ENCODE data around the gene PPM1B. TPM values are rescaled to one million over a fixed set of nuclear protein-coding genes. Genes with fewer than 3 reads are reported as not detected.

The PPM1B gene
- total and polyA plus RNA-seq, 2 experiments from 2014 or later, result 17.4 to 19.7 TPM

GRCh38 chr2:44192646-44193045, 24.0 kb downstream of the PPM1B start:
- Histone ChIP-seq H3K79me2 (ENCODE audit: insufficient read depth) (peaks cover 93% of the 10 kb centered on the region), H2AFZ (no peak overlapping the region), H3K27me3 (replicated peaks; ENCODE audit: insufficient read depth) (no peaks in the 10 kb centered on the region), H4K20me1 (ENCODE audit: insufficient read depth) (no peaks in the 10 kb centered on the region; the same call in 1 of the 2 replicates), H3K4me2 (ENCODE audit: unreplicated experiment) (no peak overlapping the region), H3K4me3 (no peak overlapping the region), H3K9me2 (ENCODE audit: insufficient read depth) (no peaks in the 10 kb centered on the region), H3K9ac (no peak overlapping the region), H3K36me3 (ENCODE audit: low read depth) (no peaks in the 10 kb centered on the region), H3K4me1 (ENCODE audit: insufficient read depth) (no peaks in the 10 kb centered on the region), H3K27ac (no peak overlapping the region), H3K9me3 (ENCODE audit: low read depth) (no peaks in the 10 kb centered on the region), H3F3A (ENCODE audit: insufficient read depth) (no peaks in the 10 kb centered on the region)
- 95 to 100% methylated on average over 1 of the region's 1 CpG for WGBS, 2 experiments (ENCODE audit: low coverage in 1 of 2, low lambda C conversion rate in 2 of 2, missing lambda C conversion rate in 2 of 2)
- TF ChIP-seq EZH2 (IDR thresholded peaks at IDR 0.05; ENCODE audit: insufficient read depth, poor library complexity, severe bottlenecking) (no peak), EZH2phosphoT487 (IDR thresholded peaks at IDR 0.05; ENCODE audit: insufficient read depth, low read depth) (no peak)
- no peak for DNase-seq
- in situ Hi-C loops (cut with MboI), result no loop called here

- Histone ChIP-seq H3F3A (ENCODE audit: insufficient read depth) (no peaks in the 10 kb centered on the region), H3K4me1 (ENCODE audit: insufficient read depth) (no peaks in the 10 kb centered on the region), H3K36me3 (ENCODE audit: low read depth) (no peaks in the 10 kb centered on the region), H3K9me3 (ENCODE audit: low read depth) (no peaks in the 10 kb centered on the region), H3K27ac (no peak overlapping the region), H3K79me2 (ENCODE audit: insufficient read depth) (peaks cover 92% of the 10 kb centered on the region), H2AFZ (no peak overlapping the region), H3K4me2 (ENCODE audit: unreplicated experiment) (no peak overlapping the region), H3K9me2 (ENCODE audit: insufficient read depth) (no peaks in the 10 kb centered on the region), H3K4me3 (no peak overlapping the region), H4K20me1 (ENCODE audit: insufficient read depth) (no peaks in the 10 kb centered on the region), H3K27me3 (replicated peaks; ENCODE audit: insufficient read depth) (no peaks in the 10 kb centered on the region), H3K9ac (no peak overlapping the region)
- TF ChIP-seq EZH2 (IDR thresholded peaks at IDR 0.05; ENCODE audit: insufficient read depth, poor library complexity, severe bottlenecking) (no peak), EZH2phosphoT487 (IDR thresholded peaks at IDR 0.05; ENCODE audit: insufficient read depth, low read depth) (no peak)
- WGBS, 2 experiments (ENCODE audit: low coverage in 1 of 2, low lambda C conversion rate in 2 of 2, missing lambda C conversion rate in 2 of 2), result 98 to 100% methylated on average over 2 of the region's 2 CpGs
- in situ Hi-C loops (cut with MboI), result no loop called here
- no peak for DNase-seq
Measured at GRCh38 chr2:44195714-44196113, 27.0 kb downstream of the PPM1B start.

GRCh38 chr2:44197816-44198215, 29.1 kb downstream of the PPM1B start:
- Histone ChIP-seq H3F3A (ENCODE audit: insufficient read depth) (no peaks in the 10 kb centered on the region), H3K27me3 (replicated peaks; ENCODE audit: insufficient read depth) (no peaks in the 10 kb centered on the region), H3K9me2 (ENCODE audit: insufficient read depth) (no peaks in the 10 kb centered on the region), H2AFZ (no peak overlapping the region), H3K4me2 (ENCODE audit: unreplicated experiment) (no peak overlapping the region), H3K4me3 (no peak overlapping the region), H4K20me1 (ENCODE audit: insufficient read depth) (no peaks in the 10 kb centered on the region), H3K9me3 (ENCODE audit: low read depth) (no peaks in the 10 kb centered on the region), H3K27ac (no peak overlapping the region), H3K36me3 (ENCODE audit: low read depth) (no peaks in the 10 kb centered on the region), H3K79me2 (ENCODE audit: insufficient read depth) (peaks cover 88% of the 10 kb centered on the region), H3K4me1 (ENCODE audit: insufficient read depth) (no peaks in the 10 kb centered on the region), H3K9ac (no peak overlapping the region)
- DNase-seq, result no peak
- no peak for TF ChIP-seq EZH2phosphoT487 (IDR thresholded peaks at IDR 0.05; ENCODE audit: insufficient read depth, low read depth)
- TF ChIP-seq EZH2 (IDR thresholded peaks at IDR 0.05; ENCODE audit: insufficient read depth, poor library complexity, severe bottlenecking), result no peak
- in situ Hi-C loops (cut with MboI), result no loop called here
- WGBS, 2 experiments (ENCODE audit: low coverage in 1 of 2, low lambda C conversion rate in 2 of 2, missing lambda C conversion rate in 2 of 2), result 65 to 66% methylated on average over 6 of the region's 6 CpGs

GRCh38 chr2:44200011-44200410, 31.3 kb downstream of the PPM1B start:
- Histone ChIP-seq H3K79me2 (ENCODE audit: insufficient read depth) (peaks cover 88% of the 10 kb centered on the region), H3K9ac (no peak overlapping the region), H3F3A (ENCODE audit: insufficient read depth) (no peaks in the 10 kb centered on the region), H2AFZ (no peak overlapping the region), H3K9me3 (ENCODE audit: low read depth) (no peaks in the 10 kb centered on the region), H3K4me1 (ENCODE audit: insufficient read depth) (no peaks in the 10 kb centered on the region), H3K27me3 (replicated peaks; ENCODE audit: insufficient read depth) (no peaks in the 10 kb centered on the region), H3K27ac (no peak overlapping the region), H3K36me3 (ENCODE audit: low read depth) (no peaks in the 10 kb centered on the region), H3K4me3 (no peak overlapping the region), H3K4me2 (ENCODE audit: unreplicated experiment) (no peak overlapping the region), H3K9me2 (ENCODE audit: insufficient read depth) (no peaks in the 10 kb centered on the region), H4K20me1 (ENCODE audit: insufficient read depth) (0 out of 2 replicates have a peak, but pooled peaks cover 7% of the 10 kb centered on the region)
- in situ Hi-C loops (cut with MboI), result no loop called here
- TF ChIP-seq EZH2phosphoT487 (IDR thresholded peaks at IDR 0.05; ENCODE audit: insufficient read depth, low read depth) (no peak), EZH2 (IDR thresholded peaks at IDR 0.05; ENCODE audit: insufficient read depth, poor library complexity, severe bottlenecking) (no peak)
- DNase-seq, result no peak
- WGBS, 2 experiments (ENCODE audit: low coverage in 1 of 2, low lambda C conversion rate in 2 of 2, missing lambda C conversion rate in 2 of 2), result 90 to 100% methylated on average over 1 of the region's 1 CpG

GRCh38 chr2:44200759-44201158, 32.1 kb downstream of the PPM1B start:
- DNase-seq, result no peak
- no peak overlapping the region for H3K9ac ChIP-seq
- no peak overlapping the region for H2AFZ ChIP-seq
- H3K4me1 ChIP-seq (ENCODE audit: insufficient read depth), result no peaks in the 10 kb centered on the region
- no peak overlapping the region for H3K4me3 ChIP-seq
- H3K9me2 ChIP-seq (ENCODE audit: insufficient read depth), result no peaks in the 10 kb centered on the region
- no peaks in the 10 kb centered on the region for H3K9me3 ChIP-seq (ENCODE audit: low read depth)
- TF ChIP-seq EZH2 (IDR thresholded peaks at IDR 0.05; ENCODE audit: insufficient read depth, poor library complexity, severe bottlenecking), result no peak
- TF ChIP-seq EZH2phosphoT487 (IDR thresholded peaks at IDR 0.05; ENCODE audit: insufficient read depth, low read depth), result no peak
- H3K27me3 ChIP-seq (replicated peaks; ENCODE audit: insufficient read depth), result no peaks in the 10 kb centered on the region
- H3F3A ChIP-seq (ENCODE audit: insufficient read depth), result no peaks in the 10 kb centered on the region
- H3K79me2 ChIP-seq (ENCODE audit: insufficient read depth), result peaks cover 88% of the 10 kb centered on the region
- H3K4me2 ChIP-seq (ENCODE audit: unreplicated experiment), result no peak overlapping the region
- in situ Hi-C loops (cut with MboI), result no loop called here
- H4K20me1 ChIP-seq (ENCODE audit: insufficient read depth), result 0 out of 2 replicates have a peak, but pooled peaks cover 7% of the 10 kb centered on the region
- no peak overlapping the region for H3K27ac ChIP-seq
- WGBS, 2 experiments (ENCODE audit: low coverage in 1 of 2, low lambda C conversion rate in 2 of 2, missing lambda C conversion rate in 2 of 2), result 96 to 97% methylated on average over 5 of the region's 5 CpGs
- H3K36me3 ChIP-seq (ENCODE audit: low read depth), result no peaks in the 10 kb centered on the region

Measured in GM23248 (cell line).